SK-N-SH treated with all-trans-retinoic acid at 6 μM for 48 hours (cell line): Measurements from ENCODE around the gene TMEM9B.

Source experiments
- ATAC-seq: fragments of 200-7000 bp; cut with Tn5 transposase; 3 replicates; pipeline ENCODE4 v1.9.1; 2020; ENCODE audit warnings: mild to moderate bottlenecking, moderate library complexity
- ARNTL ChIP-seq: fragments of 450-650 bp; formaldehyde crosslinking; IDR thresholded peaks from 2 replicates; pipeline ENCODE4 v1.5.0; 2020; ENCODE audit warnings: low read depth, mild to moderate bottlenecking, moderate library complexity, borderline replicate concordance
- BACH2 ChIP-seq: fragments of 250-450 bp; sonication (Bioruptor Pico); IDR thresholded peaks from 2 replicates; pipeline ENCODE4 v1.9.0; 2021; ENCODE audit warnings: mild to moderate bottlenecking, borderline replicate concordance
- CREB5 ChIP-seq: fragments of 250-450 bp; sonication (Bioruptor Pico); IDR thresholded peaks from 2 replicates; pipeline ENCODE4 v1.5.1; 2020; ENCODE audit warnings: low read depth, mild to moderate bottlenecking, moderate library complexity
- CSDC2 ChIP-seq: fragments of 250-450 bp; sonication (Bioruptor Pico); IDR thresholded peaks from 2 replicates; pipeline ENCODE4 v1.5.0; 2020; ENCODE audit warnings: mild to moderate bottlenecking, moderate library complexity
- ESRRG ChIP-seq: fragments of 250-450 bp; sonication (Bioruptor Pico); IDR thresholded peaks from 2 replicates; pipeline ENCODE4 v1.6.1; 2021; ENCODE audit warnings: mild to moderate bottlenecking
- GLIS3 ChIP-seq: fragments of 250-450 bp; sonication (Bioruptor Pico); IDR thresholded peaks from 2 replicates; pipeline ENCODE4 v1.5.0; 2020; ENCODE audit warnings: mild to moderate bottlenecking, moderate library complexity
- ISL1 ChIP-seq: fragments of 250-450 bp; sonication (Bioruptor Pico); IDR thresholded peaks from 2 replicates; pipeline ENCODE4 v2.1.2; 2022; ENCODE audit warnings: mild to moderate bottlenecking, moderate library complexity
- OSR1 ChIP-seq: fragments of 250-450 bp; sonication (Bioruptor Pico); IDR thresholded peaks from 2 replicates; pipeline ENCODE4 v1.8.0; 2022; ENCODE audit warnings: moderate library complexity, mild to moderate bottlenecking, inconsistent platforms
- PATZ1 ChIP-seq: fragments of 250-450 bp; sonication (Bioruptor Pico); IDR thresholded peaks from 2 replicates; pipeline ENCODE4 v1.8.0; 2020; ENCODE audit warnings: mild to moderate bottlenecking, moderate library complexity, borderline replicate concordance
- POU6F1 ChIP-seq: fragments of 250-450 bp; sonication (Bioruptor Pico); IDR thresholded peaks from 2 replicates; pipeline ENCODE4 v1.8.0; 2021; ENCODE audit warnings: low read depth, mild to moderate bottlenecking, moderate library complexity, borderline replicate concordance
- PPARA ChIP-seq: fragments of 250-450 bp; sonication (Bioruptor Pico); IDR thresholded peaks from 2 replicates; pipeline ENCODE4 v1.5.0; 2020; ENCODE audit warnings: mild to moderate bottlenecking, borderline replicate concordance
- RARB ChIP-seq: fragments of 250-450 bp; sonication (Bioruptor Pico); IDR thresholded peaks from 2 replicates; pipeline ENCODE4 v1.8.0; 2021; ENCODE audit warnings: mild to moderate bottlenecking, moderate library complexity
- SNAI2 ChIP-seq: fragments of 250-450 bp; sonication (Bioruptor Pico); IDR thresholded peaks from 2 replicates; pipeline ENCODE4 v1.5.0; 2020; ENCODE audit warnings: mild to moderate bottlenecking, moderate library complexity
- TCF4 ChIP-seq: fragments of 250-450 bp; sonication (Bioruptor Pico); IDR thresholded peaks from 2 replicates; pipeline ENCODE4 v1.8.0; 2021; ENCODE audit warnings: mild to moderate bottlenecking, moderate library complexity, borderline replicate concordance
- TSHZ2 ChIP-seq: fragments of 250-450 bp; sonication (Bioruptor Pico); IDR thresholded peaks from 2 replicates; pipeline ENCODE4 v1.5.0; 2020; ENCODE audit warnings: mild to moderate bottlenecking, moderate library complexity
- ZC3H10 ChIP-seq: fragments of 250-450 bp; sonication (Bioruptor Pico); IDR thresholded peaks from 2 replicates; pipeline ENCODE4 v1.5.1; 2021; ENCODE audit warnings: mild to moderate bottlenecking, moderate library complexity
- ZFP3 ChIP-seq: fragments of 250-450 bp; sonication (Bioruptor Pico); IDR thresholded peaks from 2 replicates; pipeline ENCODE4 v1.5.0; 2020; ENCODE audit warnings: mild to moderate bottlenecking, moderate library complexity
- ZFP30 ChIP-seq: fragments of 450-650 bp; formaldehyde crosslinking; IDR thresholded peaks from 2 replicates; pipeline ENCODE4 v1.5.0; 2022; ENCODE audit warnings: mild to moderate bottlenecking, moderate library complexity
- ZNF565 ChIP-seq: fragments of 450-650 bp; formaldehyde crosslinking; conservative IDR thresholded peaks from 2 replicates; pipeline ENCODE4 v1.5.0; 2020; ENCODE audit warnings: low read depth, mild to moderate bottlenecking, moderate library complexity
- ZNF70 ChIP-seq: fragments of 450-650 bp; formaldehyde crosslinking; IDR thresholded peaks from 2 replicates; pipeline ENCODE4 v1.5.0; 2020; ENCODE audit warnings: mild to moderate bottlenecking, moderate library complexity
- ZNF8 ChIP-seq: fragments of 450-650 bp; formaldehyde crosslinking; IDR thresholded peaks from 2 replicates; pipeline ENCODE4 v1.5.0; 2020; ENCODE audit warnings: mild to moderate bottlenecking, moderate library complexity

The TMEM9B gene

DNA sequence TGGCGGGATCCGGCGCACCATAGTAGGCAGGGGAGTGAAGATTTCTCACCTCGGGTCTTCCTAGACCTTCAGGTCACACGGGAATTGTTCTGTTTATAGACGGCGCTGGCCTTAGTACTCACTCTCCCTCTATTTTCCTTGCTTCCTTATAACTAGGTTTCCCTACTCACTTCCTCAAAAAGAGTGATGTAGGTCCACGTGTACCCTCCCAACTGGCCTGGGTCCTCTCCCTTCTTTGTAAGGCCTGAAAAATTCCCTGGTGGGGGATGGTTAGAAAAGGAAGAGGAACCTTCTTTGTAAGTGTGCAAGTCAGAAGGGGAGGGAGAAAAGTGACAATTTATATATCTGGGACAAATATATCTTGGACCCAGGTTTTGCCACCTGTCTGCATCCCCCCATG, 2.9 kb upstream of the TMEM9B start:
- ATAC-seq, result no peak
- no peak for TF ChIP-seq ZC3H10 (CRISPR knock-in tag)
- TF ChIP-seq ARNTL (CRISPR knock-in tag), result no peak
- TF ChIP-seq BACH2 (CRISPR knock-in tag), result no peak
- TF ChIP-seq POU6F1, result no peak
- no peak for TF ChIP-seq ZFP30 (CRISPR knock-in tag)
- no peak for TF ChIP-seq GLIS3 (CRISPR knock-in tag)

GRCh38 chr11:8963569-8964323, 496 bp downstream of the TMEM9B start:
- ATAC-seq, result peak; percentile 78
- TF ChIP-seq ISL1 (CRISPR knock-in tag) (no peak), ZC3H10 (CRISPR knock-in tag) (no peak), ESRRG (CRISPR knock-in tag) (no peak), OSR1 (no peak), PATZ1 (CRISPR knock-in tag) (no peak), POU6F1 (no peak), SNAI2 (no peak), ZNF565 (CRISPR knock-in tag) (no peak), CREB5 (no peak), ZFP30 (CRISPR knock-in tag) (no peak), ZNF70 (CRISPR knock-in tag) (no peak), ZFP3 (CRISPR knock-in tag) (no peak), ZNF8 (CRISPR knock-in tag) (no peak), RARB (no peak), TSHZ2 (no peak), TCF4 (no peak), CSDC2 (CRISPR knock-in tag) (no peak)

- TF ChIP-seq TSHZ2 (no peak), RARB (no peak), ESRRG (CRISPR knock-in tag) (no peak), ZFP3 (CRISPR knock-in tag) (no peak), CSDC2 (CRISPR knock-in tag) (no peak), OSR1 (no peak), PPARA (CRISPR knock-in tag) (no peak)
- ATAC-seq, result no peak
Observed at GRCh38 chr11:8962841-8963240, 1.4 kb downstream of the TMEM9B start.
